ENCODE data around the gene SLC26A9.

DNA sequence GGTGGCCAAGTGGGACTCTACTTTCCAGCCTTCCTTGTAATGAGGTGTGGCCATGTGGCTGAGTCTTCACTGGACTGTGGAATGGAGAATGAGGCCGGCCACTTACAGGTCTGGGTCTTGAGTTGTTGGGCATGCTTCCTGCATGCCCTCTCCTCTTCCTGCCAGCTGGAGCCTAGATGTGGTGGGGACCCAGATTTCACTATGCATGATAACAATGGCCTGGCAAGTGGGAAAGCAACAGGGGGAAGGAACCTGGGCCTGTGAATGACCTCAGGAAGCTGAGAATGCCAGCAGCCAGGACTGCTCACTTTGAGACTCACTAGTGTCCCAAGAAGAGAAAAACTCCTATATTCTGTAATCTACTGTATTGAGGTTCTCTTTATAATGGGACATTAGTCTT lies 8.5 kb upstream of the SLC26A9 start:
- no peak for TF ChIP-seq POLR2AphosphoS5 (IDR thresholded peaks at IDR 0.05; ENCODE audit: low read depth, low read length)
- no peak for TF ChIP-seq TAF1 (IDR thresholded peaks at IDR 0.05; ENCODE audit: borderline replicate concordance, insufficient read depth, low read length)
- TF ChIP-seq REST (IDR thresholded peaks at IDR 0.05; ENCODE audit: insufficient read depth in 1 of 2, low read depth in 2 of 2, low read length in 2 of 2): no peak
- no peak for TF ChIP-seq FOXP2 (optimal IDR thresholded peaks at IDR 0.05; ENCODE audit: borderline replicate concordance, extremely low read depth, extremely low read length, insufficient read depth)

Data from PFSK-1 (cell line).